ENCODE measurements around the gene ZNF678. TPM values are rescaled to one million over a fixed set of nuclear protein-coding genes. Genes with fewer than 3 reads are reported as not detected.

ZNF678 gene
- total RNA-seq = 3.3 and 3.5 TPM in 2 replicates

DNA sequence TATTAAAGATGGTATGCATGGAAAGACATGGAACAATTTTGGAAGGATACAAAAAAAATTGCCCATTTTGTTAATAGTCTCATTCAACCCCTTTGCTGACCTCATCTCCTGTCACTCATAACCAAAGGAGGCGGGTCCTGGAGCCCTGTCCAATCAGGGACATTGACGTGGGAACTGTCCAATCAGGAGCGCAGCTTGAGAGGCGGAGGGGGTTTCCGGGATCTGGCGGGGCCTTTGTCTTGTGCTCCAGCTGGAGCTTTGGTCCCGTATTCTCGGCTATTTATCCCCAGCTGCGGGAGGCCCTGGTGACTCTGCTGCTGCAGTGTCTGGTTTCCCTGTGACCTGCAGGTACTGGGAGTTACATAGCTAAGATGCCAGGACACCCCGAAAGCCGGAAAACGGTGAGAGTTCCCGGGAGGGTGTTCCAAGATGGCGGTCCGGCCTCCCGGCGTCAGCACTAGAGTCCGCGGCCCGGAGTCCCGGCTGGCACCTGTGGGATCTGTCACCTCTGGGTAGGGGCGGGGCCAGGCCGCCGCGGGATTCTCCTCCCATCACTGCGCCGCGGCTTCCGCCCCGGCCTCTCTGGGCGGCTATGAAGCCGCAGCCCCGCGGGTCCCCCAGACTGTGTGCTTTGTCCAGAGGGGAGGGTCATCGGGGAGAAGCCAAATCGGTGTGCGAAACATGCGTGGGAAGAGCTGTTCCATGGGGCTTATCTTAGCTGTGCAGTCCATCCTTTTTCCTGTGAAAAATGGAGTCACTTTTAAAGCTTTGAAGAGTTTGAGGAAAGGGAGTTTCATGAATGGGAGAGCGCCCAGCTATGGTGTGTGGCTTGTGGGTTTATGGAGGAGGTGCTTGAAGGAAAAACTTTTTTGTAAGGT is at the start of gene ZNF678:
Gene ZNF678, plus strand, starts transcription at position 233 of the 878 bp plus-strand sequence. CDS start 87,436 bp downstream, outside the sequence.

Other genes with a start within 250 kb of the ZNF678 start
- 47.8 and 53.4 TPM in 2 replicates for gene CDC42BPA, start 245.1 kb upstream of the ZNF678 start, total RNA-seq
- 30.3 and 48.3 TPM in 2 replicates for gene JMJD4, start 171.7 kb downstream of the ZNF678 start, total RNA-seq
- 63.1 and 79.2 TPM in 2 replicates for gene SNAP47, start 171.9 kb downstream of the ZNF678 start, total RNA-seq

All from smooth muscle cell of trachea (primary cell).